SK-N-DZ (cell line): ENCODE data around the gene DLK2. TPM values are rescaled to one million over a fixed set of nuclear protein-coding genes. Genes with fewer than 3 reads are reported as not detected.
"Not testable (repeated sequence)": the region's sequence is repeated elsewhere in the genome, so short reads cannot be mapped to it uniquely, and the experiment has no call there.

ENCODE experiments used
- DNase-seq: peaks from one replicate; pipeline ENCODE4 v3.0.0-alpha.2; 2015; ENCODE audit warnings: low spot score
- polyA plus RNA-seq, 2 experiments: library from polyadenylated mRNA; depleted of rRNA; stranded (reverse); fragments of >200 nt; gene quantifications; 2 replicates each; pipeline ENCODE4 v1.2.3, GENCODE V29; 2014

DLK2 gene, protein sequence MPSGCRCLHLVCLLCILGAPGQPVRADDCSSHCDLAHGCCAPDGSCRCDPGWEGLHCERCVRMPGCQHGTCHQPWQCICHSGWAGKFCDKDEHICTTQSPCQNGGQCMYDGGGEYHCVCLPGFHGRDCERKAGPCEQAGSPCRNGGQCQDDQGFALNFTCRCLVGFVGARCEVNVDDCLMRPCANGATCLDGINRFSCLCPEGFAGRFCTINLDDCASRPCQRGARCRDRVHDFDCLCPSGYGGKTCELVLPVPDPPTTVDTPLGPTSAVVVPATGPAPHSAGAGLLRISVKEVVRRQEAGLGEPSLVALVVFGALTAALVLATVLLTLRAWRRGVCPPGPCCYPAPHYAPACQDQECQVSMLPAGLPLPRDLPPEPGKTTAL
- polyA plus RNA-seq (2014; cell fraction: cytosol; rRNA removed) = 8.5 and 14.3 TPM in 2 replicates
- polyA plus RNA-seq (2014; cell fraction: nucleus; rRNA removed) = 5.8 and 8.6 TPM in 2 replicates

DNA sequence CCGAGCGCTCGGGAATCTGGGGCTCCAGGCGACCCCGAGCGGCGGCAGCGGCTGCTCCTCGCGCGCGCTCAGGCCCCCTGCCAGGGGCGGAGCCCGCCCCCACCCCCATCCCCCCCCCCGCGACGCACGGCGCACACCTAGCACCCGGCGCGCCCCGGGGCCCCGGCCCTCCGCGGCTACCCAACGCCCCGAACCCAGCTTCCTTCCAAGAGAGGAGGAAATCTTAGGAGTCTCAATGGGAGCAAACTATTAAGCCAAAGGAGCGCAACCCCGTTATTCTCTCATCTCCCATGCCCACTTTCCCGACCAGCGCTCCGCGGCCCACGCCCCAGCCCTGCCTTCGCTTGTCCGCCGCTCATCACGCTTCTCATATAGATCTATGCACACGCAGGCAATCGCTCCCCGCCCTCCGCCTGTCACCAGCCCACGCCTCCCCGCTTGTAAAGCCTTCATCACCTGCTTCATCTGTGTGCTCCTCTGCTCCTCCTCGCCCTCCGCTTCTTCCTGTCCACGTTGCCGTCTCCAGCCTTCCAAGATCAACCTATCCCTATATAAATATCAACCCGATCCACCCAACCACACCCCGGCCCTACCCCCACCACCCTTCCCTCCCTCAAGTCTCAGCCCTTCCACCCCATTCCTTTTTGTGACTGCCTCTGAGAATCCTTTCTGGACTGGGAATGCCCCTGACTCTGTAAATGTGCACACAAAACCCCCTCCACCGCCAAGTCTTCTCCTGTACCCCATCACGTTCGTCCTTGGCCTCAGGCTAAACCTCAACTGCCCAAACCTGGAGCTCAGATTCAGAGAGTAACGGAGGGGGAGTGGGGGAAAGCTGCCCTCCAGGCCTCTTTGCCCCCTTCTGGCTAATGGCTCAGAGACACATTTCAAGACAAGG is at the start of gene DLK2:
DLK2 (minus strand) TSS at position 18 of the 898 bp plus-strand sequence. CDS start 723 bp downstream, outside the sequence.
- DNase-seq = peak; percentile 80

DNA sequence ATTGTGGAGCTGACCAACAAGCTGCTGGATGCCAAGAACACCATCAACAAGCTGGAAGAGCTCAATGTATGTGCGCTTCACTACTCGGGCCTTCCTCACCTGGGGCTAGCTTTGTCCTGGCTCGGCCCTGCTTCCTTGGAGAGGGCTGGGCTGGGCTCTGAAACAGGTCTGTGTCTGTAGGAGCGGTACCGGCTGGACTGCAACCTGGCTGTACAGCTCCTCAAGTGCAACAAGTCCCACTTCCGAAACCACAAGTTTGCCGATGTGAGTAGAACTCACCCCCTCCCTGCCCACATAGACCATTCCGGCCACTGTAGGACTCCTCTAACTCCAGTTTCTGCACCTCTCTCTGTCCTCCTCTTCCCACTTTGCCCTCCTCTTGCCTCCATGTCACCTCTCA is 48.1 kb upstream of the DLK2 start:
- DNase-seq = no peak

DNA sequence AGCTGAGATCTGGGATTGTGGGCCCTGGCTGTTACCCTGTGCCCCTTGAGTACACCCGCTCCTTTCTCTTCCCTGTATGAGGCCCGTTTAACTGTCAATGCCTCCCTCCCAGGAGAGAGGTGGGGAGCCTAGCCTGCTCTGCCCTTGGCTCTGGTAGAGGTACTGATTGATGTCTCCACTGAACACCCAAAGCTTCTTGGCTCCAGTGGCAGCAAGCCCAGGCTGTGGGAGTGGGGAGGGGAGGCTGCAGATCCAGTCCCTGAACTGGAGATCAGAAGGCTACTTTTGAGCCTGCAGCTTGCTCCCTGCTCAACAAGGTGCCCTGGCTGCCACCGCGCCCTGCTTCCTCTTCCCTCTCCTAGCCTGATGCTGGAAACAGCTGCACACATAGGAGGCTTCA is 47.3 kb upstream of the DLK2 start:
- DNase-seq = no peak

DNA sequence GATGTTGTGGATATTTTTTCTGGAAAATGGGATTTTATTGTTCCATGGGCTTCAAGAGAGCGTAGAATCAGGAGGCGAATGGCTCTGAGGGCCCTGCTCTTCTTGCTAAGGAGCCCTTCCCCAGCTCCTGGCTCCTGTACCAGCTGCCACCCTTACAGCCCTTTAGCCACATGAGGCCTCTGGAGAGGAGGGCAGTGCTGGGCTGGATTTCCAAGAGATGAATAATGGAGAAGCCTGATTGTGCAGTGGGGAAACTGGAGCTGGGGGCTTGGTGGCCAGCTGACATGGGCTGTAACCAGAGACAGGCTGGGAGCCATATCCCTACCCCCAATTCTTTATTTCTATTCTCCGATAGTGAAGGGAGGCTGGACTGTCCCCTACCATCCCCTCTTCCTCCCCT is 45.6 kb upstream of the DLK2 start:
- no peak for DNase-seq

DNA sequence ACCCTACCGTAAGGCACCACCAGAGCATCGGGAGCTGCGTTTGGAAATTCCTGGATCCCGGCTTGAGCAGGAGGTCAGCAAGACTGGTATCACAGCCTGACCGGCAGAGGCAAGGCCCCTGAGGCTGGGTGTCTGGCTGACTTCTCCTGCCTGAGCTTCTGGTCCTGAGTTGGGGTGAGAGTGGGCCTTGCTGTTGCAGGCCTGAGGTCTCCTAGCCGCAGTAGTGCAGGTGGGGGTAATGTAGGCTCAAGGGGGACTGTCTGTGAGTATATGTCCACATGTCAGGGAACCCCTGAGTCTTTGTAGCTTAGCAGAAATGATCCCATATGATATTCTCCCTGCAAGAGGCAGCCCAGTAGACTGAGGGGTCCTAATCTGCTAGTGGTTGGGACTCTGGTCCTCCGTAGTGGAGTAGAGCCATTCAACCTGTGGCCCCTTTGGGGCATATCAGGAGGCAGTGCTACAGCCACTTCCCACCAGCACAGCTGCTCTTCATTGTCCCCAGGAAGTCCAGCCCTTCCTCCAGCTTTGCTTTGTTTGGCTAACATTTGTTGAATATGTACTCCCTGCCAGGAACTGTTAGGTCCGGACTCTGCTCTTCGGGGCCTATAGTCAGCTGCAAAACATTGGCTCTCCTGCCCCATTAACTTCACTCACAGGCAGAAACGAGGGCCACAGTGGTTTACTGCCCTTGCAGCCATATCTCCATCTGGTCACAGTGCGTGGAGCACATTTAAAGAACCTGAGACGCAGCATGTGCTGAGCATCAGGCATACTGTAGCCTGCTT is 43.9 kb upstream of the DLK2 start:
- no peak for DNase-seq

DNA sequence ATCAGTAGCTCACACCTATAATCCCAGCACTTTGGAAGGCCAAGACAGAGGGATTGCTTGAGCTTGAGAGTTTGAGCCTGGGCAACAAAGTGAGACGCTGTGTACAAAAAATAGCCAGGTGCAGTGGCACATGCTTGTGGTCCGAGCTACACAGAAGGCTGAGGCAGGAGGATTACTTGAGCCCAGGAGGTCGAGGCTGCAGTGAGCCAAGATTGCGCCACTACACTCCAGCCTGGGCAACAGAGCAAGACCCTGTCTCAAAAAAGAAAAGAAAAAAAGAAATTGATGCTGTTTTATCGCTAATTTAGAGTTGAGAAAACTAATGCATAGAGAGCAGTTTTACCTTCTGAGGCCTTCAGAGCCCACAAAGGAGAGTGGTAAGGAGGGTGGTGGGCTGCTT is 42.9 kb upstream of the DLK2 start:
- not testable (repeated sequence) for DNase-seq

DNA sequence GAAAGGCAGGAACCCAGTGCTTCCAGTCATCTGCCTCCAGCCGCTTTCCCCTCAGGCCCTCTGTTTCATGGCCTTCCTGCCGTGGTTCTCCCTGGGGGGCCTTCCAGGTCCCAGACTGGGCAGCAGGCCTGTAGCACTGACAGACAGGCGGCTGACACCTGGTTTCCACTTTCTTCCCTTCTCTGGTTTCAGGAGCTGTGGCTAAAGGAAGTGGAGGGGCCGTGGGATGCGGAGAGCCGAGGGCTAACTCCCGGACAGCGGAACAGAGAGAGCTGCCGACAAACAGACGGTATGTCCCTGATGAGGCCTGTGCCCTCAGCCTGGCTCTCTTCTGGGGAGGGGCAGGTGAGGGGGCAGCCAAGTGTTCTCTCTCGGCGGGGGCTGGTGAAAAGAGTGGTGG is 42.3 kb upstream of the DLK2 start:
- no peak for DNase-seq

DNA sequence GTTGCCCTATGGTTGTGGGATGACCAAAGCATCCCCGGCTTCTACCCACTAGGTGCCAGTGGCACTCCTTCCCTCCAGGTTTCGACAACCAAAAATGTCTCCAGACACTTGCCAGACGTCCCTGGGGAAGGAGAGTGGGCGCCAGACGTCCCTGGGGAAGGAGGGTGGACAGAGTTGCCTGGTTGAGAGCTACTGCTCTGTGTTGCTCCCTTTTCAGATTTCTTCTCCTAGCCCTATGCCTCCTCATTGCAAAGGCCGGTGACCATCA is 41.7 kb upstream of the DLK2 start:
- no peak for DNase-seq

DNA sequence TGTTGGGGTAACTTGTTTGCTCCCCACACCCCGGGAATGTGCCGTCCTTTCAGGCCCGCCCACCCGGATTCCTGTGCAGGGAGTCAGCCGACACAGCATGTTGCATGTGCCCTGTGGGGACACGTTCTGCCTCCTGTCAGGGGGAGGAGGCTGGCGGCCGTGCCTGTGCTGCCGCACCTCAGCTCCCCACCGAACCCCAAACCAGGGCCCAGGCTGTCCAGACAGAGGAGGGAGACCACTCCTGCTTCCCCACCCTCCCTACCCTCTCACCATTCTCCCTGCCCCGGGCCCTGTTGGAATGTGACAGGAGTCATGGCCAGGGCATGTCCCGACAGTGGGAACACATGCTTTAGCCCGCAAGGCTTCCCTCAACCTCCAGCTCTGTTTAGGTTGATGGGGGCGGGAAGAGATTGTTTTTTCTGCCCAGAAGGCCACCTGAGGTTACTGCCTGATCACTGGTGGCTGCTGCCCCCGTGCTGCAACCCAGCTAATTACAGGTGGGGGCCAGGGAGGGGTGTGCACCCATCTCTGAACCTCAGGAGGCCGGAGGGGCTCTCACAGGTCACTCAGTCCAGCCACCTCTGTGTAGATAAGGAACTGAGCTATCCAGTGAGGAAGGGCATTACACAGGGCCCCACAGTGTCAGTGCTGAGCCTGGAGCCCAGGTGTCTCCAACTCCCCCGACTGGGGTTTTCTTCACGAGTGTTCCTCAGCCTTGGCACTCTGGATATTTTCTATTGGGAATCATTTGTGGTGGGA is 41.2 kb upstream of the DLK2 start:
- no peak for DNase-seq

DNA sequence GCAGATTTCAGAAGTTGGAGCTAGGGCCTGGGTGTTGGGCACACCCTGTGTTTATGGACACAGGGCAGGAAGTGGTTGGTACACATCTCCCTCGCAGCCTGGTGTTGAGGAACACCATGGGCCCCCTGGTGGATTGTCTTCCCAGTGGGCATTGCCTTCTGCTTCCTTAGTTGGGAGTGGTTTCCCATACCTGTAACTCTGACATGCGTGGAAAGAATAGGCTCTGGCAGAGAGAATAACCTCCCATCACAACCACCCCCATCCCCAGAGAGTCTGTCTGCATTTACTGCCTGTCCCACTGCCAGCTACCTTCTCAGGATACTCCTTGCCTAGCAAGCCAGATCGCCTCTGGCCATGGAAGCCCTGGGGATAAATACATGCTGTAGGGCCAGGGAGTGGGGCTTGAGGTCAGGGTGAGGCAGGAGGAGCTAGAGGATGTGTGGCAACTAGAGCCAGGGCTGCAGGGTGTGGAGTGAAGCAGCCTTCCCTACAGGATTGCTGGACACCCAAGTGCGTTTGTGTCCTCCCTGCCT is 40.1 kb upstream of the DLK2 start:
- DNase-seq = no peak

DNA sequence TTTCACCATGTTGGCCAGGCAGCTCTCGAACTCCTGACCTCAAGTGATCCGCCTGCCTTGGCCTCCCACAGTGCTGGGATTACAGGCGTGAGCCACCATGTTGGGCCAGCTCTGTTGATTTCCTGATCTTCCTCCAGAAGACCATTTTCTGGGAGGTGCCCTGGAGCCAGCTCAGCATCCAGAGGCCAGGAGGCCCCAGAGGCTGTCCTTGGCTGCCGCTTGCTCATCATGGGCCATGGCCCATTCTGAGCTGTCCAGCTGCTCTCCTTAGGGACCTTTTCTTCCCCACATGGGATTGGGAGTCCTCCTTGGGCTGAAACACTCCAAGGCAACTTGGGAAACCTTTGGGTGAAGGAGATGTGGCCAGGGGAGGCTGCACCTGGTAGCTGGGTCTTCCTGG is 39.4 kb upstream of the DLK2 start:
- no peak for DNase-seq

DNA sequence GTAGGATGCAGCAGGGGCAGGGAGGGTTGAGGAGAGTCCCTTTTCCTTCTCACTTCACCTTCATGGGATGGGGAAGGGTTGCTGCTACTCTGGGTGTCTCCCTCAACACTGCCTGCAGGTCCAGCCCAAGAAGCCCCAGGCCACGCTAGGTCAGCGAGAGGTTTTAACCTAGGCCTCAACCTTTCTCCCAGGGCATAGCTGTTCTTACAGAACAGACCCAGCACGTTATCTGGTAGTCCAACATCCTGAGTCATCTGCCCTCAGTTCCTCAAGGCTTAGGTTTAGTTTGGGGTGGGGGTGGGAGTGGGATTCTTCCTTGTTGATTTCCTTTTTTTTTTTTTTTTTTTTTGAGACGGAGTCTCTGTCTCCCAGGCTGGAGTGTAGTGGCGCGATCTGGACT is 39.0 kb upstream of the DLK2 start:
- DNase-seq = no peak

DNA sequence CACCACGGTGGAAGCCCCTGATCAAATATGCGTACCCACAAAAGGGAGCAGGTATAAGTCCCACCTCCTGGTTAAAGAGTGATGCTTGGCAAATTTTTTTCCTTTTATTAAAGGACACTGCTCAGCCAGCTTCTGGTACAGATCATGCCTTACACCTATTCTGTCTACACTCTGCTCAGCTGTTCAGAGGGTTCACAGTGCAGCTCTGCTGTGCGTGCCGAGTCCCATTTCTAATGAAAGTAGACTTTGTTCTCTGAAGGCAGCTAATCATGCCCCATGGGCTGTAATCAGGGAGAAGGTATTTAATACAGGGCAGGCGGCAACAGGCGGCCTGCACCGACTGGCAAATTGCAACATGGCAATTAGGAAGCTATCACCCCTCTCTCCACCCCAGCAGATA is 38.5 kb upstream of the DLK2 start:
- DNase-seq = no peak

DNA sequence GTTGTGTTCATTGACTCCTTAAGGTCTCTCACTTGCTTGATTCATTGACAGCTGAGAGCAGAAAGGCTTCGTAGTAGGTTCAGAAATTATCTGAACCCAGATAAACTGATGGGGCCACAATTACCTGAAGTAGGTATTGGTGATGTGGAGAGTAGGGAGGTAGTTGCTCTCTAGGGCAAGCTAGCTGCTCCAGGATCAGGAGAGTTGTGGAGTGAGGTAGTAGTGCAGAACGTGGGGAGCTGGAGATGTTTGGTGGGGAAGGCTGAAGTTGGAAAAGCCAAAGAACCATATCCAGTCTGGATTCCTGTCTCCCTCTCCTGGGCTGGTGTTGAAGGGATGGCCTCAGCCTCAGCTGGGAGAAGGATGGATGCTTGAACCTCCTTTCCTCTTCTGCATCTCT is 37.9 kb upstream of the DLK2 start:
- DNase-seq = no peak

DNA sequence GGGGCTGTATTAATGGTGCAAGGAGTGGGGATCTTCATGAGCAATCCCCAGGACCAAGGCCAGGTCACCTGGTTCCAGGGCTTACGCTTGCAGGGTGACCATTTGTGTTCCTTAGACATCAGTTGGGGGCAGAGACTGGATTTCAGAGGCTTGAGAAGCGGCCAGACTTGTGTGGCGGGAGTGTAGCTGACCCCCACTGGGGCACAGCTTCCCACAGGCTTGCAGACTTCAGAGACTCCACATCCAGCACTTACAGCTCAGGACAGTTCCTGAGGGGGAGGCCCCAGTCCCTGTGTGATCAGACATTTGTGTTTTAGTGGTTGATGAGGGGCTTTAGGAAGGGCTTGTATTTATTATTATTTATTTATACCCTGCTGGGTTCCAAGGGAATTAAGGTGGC is 37.3 kb upstream of the DLK2 start:
- DNase-seq = no peak

DNA sequence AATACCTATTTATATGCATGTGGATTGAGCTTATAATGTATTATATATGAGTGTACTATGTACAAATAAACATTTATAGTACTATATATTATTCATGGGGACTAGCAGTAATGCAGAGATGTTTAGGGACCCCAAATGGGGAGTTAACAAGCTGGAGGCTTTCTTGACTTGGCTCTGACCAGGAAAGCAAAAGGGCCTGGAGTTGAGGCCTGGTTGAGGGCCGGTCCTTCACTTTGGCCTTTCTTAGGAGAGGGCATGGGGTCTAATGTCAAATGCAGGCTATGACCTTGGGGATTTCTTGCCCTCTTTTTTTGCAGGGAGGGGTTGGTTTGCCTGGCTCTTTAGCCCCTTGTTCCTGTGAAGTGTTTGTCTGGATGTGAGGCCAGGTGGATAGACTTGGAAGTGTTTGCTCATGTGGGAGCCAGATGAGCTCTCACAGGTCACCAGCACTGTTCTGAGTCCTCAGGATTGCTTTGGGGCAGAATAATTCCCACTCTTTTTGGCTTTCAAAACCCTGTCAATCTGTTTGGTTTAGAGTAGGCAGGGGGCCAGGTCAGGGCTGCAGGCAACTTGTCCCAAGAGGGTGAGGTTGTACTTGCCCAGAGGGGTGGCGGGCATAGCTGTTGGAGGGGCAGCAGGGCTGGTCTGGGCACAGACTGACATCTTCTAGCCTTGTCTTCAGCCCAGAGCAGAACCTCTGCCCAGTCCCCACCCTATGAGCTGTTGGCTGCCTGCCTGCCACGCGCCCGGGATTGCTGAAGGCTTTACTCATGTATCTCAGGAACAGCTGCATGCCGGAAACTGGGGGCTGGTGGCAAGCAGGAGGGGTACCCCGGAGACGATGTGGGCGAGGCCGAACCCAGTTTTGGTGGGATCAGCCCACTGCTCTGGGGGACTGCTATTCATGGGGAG is 36.7 kb upstream of the DLK2 start:
- DNase-seq = no peak

DNA sequence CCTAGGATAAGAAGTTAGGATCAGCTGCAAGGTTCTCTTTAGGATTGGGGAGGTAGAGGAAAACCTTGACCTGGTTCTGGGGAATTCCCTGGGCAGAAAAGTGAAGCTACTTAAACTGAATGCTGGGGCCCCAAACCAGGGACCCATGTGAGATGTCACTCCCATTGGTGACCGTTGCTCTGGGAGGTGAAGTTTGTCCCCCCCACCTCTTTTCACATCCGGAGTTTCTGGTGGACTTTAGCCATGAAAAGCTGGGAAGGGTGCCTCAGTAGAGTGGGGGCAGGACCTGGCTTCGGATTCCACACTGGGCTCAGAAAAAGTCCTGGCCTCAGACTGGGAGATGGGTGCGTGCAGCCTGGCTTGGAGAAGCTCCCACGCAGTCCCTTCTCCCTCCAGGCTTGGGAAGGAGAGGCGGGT is 35.2 kb upstream of the DLK2 start:
- no peak for DNase-seq

DNA sequence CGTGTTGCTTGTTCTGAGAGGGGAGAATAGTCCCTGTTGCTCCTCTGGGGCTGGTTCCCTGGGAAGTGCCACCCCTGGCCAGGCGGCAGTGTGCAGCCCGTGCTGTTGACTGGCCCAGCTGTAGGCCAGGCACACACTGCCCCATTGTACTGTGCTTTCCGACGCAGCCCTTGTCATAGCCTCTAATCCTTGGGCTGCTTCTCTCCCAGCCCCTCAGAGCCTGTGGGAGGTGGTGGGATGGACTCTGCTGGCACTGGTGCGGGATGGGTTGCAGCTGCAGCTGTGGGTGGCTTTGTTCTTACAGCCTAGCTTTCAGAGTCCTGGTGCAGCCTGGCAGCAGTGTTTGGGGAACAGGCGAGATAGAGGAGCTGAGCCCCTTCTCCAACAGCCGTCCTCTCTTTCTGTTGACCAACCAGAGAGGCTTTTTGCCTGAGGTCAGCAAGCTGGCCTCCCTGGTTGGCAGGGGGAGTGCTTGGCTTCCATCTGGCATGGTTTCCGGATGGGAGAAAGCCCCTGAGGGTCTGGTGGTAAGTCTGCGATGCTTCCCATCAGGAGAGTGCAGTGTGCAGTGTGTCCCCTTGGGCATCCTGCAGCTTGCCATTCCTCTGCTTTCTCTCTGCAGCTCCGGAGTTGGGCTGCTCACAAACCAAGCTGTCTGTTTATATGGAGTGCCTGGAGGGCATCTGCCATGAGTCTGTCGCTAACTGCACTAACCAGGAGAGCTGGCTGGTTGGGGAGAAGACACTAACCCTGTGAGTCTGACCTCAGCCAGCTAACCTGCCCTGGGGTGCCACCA is 34.1 kb upstream of the DLK2 start:
- DNase-seq = no peak

DNA sequence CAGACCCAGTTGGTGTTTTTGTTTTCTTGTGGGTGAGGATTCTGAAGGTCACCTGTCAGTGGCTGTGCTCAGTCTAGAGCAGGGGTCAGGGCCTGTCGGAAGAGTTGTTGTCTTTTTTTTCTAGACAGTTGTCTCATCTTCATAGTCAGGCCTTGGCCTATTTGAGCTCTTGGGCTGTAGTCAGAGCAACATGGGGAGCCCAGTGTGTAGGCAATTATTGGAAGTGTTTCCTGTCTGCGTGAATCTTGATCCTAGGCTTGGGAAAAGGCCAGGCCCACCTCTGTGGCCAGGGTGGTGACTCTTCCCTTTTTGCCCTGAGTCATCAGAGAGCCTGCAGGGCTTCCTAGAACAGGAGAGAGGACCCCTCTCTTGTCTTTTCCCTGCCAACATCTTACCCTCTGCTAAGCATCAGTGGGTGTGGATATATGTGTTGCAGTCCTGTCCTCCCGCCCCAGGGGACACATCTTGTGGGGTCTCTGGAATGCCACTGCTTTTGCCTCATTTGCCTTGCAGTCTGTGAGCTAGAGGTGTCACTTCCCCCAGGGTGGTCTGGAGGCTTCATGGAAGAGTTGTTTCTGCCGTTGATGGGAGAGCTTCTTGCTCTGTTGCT is 33.4 kb upstream of the DLK2 start:
- DNase-seq = no peak
